ENCODE data around the gene LENG8.

The LENG8 gene

DNA sequence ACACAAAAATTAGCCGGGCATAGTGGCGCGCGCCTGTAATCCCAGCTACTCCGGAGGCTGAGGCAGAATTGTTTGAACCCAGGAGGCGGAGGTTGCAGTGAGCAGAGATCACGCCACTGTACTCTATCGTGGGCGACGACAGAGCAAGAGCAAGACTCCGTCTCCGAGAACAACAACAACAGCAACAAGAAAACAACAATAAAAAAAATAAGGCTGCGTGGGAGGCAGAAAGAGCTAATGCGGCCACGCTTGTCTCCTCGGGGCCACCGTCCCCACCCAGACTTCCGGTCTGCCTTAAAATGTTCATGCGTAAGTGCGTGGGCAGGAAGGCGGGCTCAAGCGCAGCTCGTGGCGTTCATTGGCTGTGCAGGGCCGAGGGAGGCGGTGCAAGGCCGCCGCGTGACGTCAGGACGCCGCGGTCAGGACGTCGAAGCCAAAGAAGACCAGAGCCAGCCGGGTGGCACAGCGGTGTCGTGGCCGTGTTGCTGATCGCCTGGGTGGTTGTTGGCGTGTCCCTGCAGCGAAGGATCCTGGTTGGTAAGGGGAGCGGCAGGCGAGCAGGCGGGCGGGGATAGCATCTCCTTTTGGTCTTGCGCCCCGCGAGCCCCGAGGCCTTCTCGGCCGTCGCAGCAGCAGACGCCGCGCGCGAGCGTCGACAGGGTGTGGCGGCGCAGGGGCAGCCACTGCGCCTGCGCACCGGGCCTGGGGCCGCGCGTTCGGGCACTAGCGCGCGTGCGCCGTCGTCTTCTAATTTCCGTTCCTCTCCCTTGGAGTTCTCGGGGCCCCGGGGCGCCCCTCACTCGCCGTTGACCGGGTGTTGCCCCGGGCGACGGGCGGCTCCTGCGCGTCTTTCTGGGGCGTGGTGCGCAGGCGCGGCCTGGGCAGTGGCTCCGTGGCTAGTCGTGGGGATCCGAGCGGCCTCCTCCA is at the start of gene LENG8:
TSS of gene LENG8 (plus strand) at position 426 of the 927 bp plus-strand sequence. CDS start 2,146 bp downstream, outside the sequence.
- Histone ChIP-seq H3K4me1 (ENCODE audit: control insufficient read depth, insufficient read depth, low read length) (no peaks in the 10 kb centered on the region), H3K9ac (ENCODE audit: low read depth, low read length) (peak within 1 kb of the TSS; percentile 87), H3K36me3 (ENCODE audit: control insufficient read depth, insufficient read depth, low read length) (peaks cover 25% of the 10 kb centered on the region)

DNA sequence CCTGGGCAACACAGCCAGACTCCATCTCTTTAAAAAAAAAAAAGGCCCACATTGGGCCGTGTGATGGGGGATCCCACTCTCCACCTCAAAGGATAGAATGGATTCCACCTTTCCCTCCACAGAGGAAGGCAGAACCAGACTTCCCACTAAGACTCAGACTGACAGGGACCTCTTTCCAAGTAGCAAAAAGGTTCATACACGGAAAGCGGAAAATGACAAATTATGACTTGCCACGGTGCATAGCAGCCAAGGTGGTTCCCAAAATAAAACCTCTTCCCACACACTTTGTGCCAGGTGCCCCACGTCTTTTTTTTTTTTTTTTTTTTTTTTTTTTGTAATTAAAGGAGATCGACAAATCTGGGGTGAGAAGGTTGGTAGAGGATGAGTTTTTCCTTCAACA is 48.1 kb upstream of the LENG8 start:
- Histone ChIP-seq H3K9me3 (ENCODE audit: control insufficient read depth, insufficient read depth, low read length) (no peaks in the 10 kb centered on the region), H3K36me3 (ENCODE audit: control insufficient read depth, insufficient read depth, low read length) (no peaks in the 10 kb centered on the region), H3K27me3 (ENCODE audit: control insufficient read depth, insufficient read depth, low read length) (no peaks in the 10 kb centered on the region), H3K4me3 (ENCODE audit: low read depth, low read length) (no peak overlapping the region), H3K9ac (ENCODE audit: low read depth, low read length) (no peak overlapping the region), H3K4me1 (ENCODE audit: control insufficient read depth, insufficient read depth, low read length) (no peaks in the 10 kb centered on the region)

More for the DNA sequence above, at the start of gene LENG8:
- Histone ChIP-seq H3K4me3 (ENCODE audit: low read depth, low read length) (peak within 1 kb of the TSS; percentile 97), H3K27me3 (ENCODE audit: control insufficient read depth, insufficient read depth, low read length) (no peaks in the 10 kb centered on the region), H3K9me3 (ENCODE audit: control insufficient read depth, insufficient read depth, low read length) (no peaks in the 10 kb centered on the region)

DNA sequence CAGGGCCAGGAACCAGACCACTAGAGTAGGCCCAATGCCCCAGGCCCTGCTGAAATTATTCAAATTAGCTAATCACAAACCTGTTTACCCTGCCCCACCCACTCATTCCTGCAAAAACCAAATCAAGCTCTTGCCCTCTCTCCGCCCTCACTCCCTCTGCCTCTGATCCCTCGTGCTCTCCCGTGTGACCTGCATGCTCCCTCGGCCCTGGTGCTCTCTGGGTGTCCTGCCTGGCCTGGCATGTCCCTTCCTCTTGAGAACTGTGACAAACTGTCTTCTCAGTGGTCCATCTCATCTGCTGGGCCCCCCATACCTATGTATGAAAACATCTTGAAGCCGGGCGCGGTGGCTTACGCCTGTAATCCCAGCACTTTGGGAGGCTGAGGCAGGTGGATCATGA is 45.9 kb upstream of the LENG8 start:
- H3K4me3 ChIP-seq (ENCODE audit: low read depth, low read length): no peak overlapping the region
- H3K36me3 ChIP-seq (ENCODE audit: control insufficient read depth, insufficient read depth, low read length): no peaks in the 10 kb centered on the region
- no peaks in the 10 kb centered on the region for H3K27me3 ChIP-seq (ENCODE audit: control insufficient read depth, insufficient read depth, low read length)
- H3K9ac ChIP-seq (ENCODE audit: low read depth, low read length): no peak overlapping the region
- no peaks in the 10 kb centered on the region for H3K4me1 ChIP-seq (ENCODE audit: control insufficient read depth, insufficient read depth, low read length)
- no peaks in the 10 kb centered on the region for H3K9me3 ChIP-seq (ENCODE audit: control insufficient read depth, insufficient read depth, low read length)

DNA sequence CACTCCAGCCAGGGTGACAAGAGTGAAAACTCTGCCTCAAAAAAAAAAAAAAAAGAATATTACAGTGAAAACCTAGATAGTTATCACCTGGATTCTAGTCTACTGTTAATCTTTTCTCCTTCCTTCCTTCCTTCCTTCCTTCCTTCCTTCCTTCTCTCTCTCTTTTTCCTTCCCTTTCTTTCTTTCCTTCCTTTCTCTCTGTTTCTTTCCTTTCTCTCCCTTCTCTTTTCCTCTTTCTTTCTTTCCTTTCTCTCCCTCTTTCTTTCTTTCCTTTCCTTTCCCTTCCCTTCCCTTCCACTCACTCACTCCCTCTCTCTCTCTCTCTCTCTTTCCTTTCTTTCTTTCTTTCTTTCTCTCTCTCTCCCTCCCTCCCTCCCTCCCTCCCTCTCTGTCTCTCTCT is 43.4 kb upstream of the LENG8 start:
- Histone ChIP-seq H3K4me3 (ENCODE audit: low read depth, low read length) (no peak overlapping the region), H3K4me1 (ENCODE audit: control insufficient read depth, insufficient read depth, low read length) (no peaks in the 10 kb centered on the region), H3K36me3 (ENCODE audit: control insufficient read depth, insufficient read depth, low read length) (no peaks in the 10 kb centered on the region), H3K27me3 (ENCODE audit: control insufficient read depth, insufficient read depth, low read length) (no peaks in the 10 kb centered on the region), H3K9me3 (ENCODE audit: control insufficient read depth, insufficient read depth, low read length) (no peaks in the 10 kb centered on the region), H3K9ac (ENCODE audit: low read depth, low read length) (no peak overlapping the region)

DNA sequence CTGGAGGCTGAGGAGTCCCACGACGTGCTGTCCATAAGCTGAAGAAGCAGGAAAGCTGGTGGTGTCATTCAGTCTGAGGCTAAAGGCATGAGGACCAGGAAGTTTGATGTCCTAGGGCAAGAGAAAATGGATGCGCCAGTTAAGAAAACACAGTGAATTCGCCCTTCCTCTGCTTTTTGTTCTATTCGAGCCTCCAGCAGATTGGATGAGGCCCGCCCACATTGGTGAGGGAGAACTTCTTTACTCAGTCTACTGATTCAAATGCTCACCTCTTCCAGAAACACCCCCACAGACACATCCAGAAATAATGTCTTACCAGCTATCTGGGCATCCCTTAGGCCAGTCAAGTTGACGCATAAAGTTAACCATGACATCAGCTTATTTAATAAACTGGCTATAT is 41.2 kb upstream of the LENG8 start:
- Histone ChIP-seq H3K27me3 (ENCODE audit: control insufficient read depth, insufficient read depth, low read length) (peaks cover under 1% of the 10 kb centered on the region), H3K4me3 (ENCODE audit: low read depth, low read length) (no peak overlapping the region), H3K36me3 (ENCODE audit: control insufficient read depth, insufficient read depth, low read length) (no peaks in the 10 kb centered on the region), H3K9ac (ENCODE audit: low read depth, low read length) (no peak overlapping the region), H3K4me1 (ENCODE audit: control insufficient read depth, insufficient read depth, low read length) (no peaks in the 10 kb centered on the region), H3K9me3 (ENCODE audit: control insufficient read depth, insufficient read depth, low read length) (no peaks in the 10 kb centered on the region)

DNA sequence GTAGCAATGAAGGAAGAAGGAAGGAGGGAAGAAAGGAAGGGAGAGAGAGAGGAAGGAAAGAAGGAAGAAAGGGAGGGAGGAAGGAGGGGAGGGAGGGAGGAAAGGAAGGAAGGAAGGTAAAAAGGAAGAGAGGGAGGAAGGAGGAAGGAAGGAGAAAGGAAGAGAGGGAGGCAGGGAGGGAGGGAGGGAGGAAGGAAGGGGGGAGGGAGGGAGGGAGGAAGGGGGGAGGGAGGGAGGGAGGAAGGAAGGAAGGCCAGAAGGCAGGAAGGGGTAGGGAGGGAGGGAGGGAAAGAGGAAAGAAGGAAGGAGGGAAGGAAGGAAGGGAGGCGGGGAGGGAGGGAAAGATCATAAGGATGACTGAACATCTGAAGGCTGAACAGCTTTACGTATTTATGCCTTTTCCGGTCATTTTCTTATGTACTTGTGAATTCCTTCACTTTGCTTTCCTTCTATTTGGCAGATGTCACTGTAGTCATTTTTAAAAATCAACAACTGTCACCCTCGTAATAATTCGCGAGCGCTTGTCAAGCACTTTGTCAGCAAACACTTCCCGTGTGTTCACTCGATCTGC is 40.5 kb upstream of the LENG8 start:
- Histone ChIP-seq H3K9ac (ENCODE audit: low read depth, low read length) (no peak overlapping the region), H3K4me3 (ENCODE audit: low read depth, low read length) (no peak overlapping the region), H3K36me3 (ENCODE audit: control insufficient read depth, insufficient read depth, low read length) (no peaks in the 10 kb centered on the region), H3K4me1 (ENCODE audit: control insufficient read depth, insufficient read depth, low read length) (no peaks in the 10 kb centered on the region), H3K9me3 (ENCODE audit: control insufficient read depth, insufficient read depth, low read length) (no peaks in the 10 kb centered on the region), H3K27me3 (ENCODE audit: control insufficient read depth, insufficient read depth, low read length) (peaks cover 5% of the 10 kb centered on the region)

DNA sequence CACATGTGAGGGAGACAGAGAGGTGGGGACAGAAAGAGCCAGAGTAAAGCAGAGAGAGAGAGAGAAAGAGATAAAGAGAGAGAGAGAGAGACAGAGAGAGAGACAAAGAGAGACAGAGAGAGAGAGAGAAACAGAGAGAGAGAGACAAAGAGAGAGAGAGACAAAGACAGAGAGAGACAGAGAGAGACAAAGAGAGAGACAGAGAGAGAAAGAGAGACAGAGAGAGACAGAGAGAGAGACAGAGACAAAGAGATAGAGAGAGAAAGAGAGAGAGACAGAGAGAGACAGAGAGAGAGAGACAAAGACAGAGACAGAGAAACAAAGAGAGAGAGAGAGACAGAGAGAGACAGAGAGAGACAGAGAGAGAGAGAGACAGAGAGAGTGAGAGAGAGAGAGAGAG is 38.0 kb upstream of the LENG8 start:
- no peak overlapping the region for H3K4me3 ChIP-seq (ENCODE audit: low read depth, low read length)
- H3K9ac ChIP-seq (ENCODE audit: low read depth, low read length): no peak overlapping the region
- H3K9me3 ChIP-seq (ENCODE audit: control insufficient read depth, insufficient read depth, low read length): peaks cover 7% of the 10 kb centered on the region
- no peaks in the 10 kb centered on the region for H3K4me1 ChIP-seq (ENCODE audit: control insufficient read depth, insufficient read depth, low read length)
- H3K27me3 ChIP-seq (ENCODE audit: control insufficient read depth, insufficient read depth, low read length): peaks cover 21% of the 10 kb centered on the region
- no peaks in the 10 kb centered on the region for H3K36me3 ChIP-seq (ENCODE audit: control insufficient read depth, insufficient read depth, low read length)

DNA sequence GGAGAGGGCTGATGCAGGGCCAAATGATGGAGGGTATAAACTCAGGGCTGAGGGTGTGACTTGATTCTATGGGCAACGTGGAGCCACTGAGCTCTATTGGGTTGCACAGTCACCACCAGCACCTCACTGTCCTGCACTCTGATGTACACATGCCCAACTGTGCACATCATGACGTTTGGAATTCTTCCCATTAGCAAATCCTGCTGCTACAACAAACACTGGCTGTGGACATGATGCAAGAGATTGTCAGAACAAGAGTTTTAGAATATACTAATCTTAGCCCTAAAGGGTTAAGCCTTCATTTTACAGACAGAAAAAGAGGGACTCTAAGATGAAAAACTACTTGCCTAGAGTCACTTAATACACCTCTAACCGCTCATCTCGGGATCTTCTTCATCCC is 36.1 kb upstream of the LENG8 start:
- H3K36me3 ChIP-seq (ENCODE audit: control insufficient read depth, insufficient read depth, low read length): no peaks in the 10 kb centered on the region
- H3K27me3 ChIP-seq (ENCODE audit: control insufficient read depth, insufficient read depth, low read length): peaks cover 23% of the 10 kb centered on the region
- no peak overlapping the region for H3K4me3 ChIP-seq (ENCODE audit: low read depth, low read length)
- H3K4me1 ChIP-seq (ENCODE audit: control insufficient read depth, insufficient read depth, low read length): no peaks in the 10 kb centered on the region
- H3K9me3 ChIP-seq (ENCODE audit: control insufficient read depth, insufficient read depth, low read length): peaks cover 7% of the 10 kb centered on the region
- H3K9ac ChIP-seq (ENCODE audit: low read depth, low read length): no peak overlapping the region

DNA sequence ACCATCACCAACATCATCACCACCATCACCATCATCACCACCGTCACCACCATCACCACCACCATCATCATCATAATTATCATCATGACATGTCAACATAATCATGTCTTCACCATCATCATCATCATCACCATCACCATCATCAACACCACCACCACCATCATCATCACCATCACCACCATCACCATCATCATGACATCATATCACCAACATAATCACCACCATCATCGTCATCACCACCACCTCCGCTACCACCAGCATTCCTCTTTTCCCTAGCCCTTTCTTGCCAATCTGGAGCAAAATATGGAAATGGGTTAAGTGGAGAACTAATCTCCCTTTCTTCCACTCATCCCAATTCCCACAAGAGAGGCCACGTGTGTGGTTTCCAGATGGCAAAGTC is 34.8 kb upstream of the LENG8 start:
- Histone ChIP-seq H3K27me3 (ENCODE audit: control insufficient read depth, insufficient read depth, low read length) (peaks cover 23% of the 10 kb centered on the region), H3K36me3 (ENCODE audit: control insufficient read depth, insufficient read depth, low read length) (no peaks in the 10 kb centered on the region), H3K4me1 (ENCODE audit: control insufficient read depth, insufficient read depth, low read length) (no peaks in the 10 kb centered on the region), H3K9ac (ENCODE audit: low read depth, low read length) (no peak overlapping the region), H3K4me3 (ENCODE audit: low read depth, low read length) (no peak overlapping the region), H3K9me3 (ENCODE audit: control insufficient read depth, insufficient read depth, low read length) (peaks cover 7% of the 10 kb centered on the region)

DNA sequence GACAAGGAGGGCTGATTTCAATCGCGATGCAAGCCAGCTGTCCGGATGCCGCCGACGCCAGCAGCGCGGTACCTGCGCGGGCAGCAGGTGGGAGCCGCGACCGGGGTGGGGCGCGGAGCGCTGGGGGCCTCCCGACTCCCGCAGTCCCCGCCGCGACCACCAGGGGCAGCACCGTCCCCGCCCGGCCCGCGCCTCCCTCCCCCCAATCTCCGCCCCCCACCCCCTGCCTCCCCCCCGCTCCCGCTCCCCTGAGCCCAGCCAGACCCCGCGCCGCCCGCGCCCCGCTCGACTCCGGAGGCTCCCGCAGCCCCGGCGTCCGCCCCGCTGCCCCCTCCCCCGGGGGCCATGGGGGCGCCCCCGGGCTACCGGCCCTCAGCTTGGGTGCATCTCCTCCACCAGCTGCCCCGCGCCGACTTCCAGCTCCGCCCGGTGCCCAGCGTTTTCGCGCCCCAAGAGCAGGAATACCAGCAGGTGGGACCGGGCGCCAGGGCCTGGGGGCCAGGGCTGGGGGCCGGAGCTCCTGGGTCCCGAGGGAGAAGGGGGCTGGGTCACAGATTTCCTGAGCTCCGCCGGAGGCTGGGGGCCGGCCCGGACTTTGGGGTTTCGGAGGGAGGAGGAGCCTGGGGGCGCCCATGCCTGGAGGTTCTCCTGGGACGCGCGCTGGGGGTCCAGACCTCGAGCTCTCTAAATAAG is 33.6 kb upstream of the LENG8 start, which contains the start of gene TTYH1:
TSS of gene TTYH1 (plus strand) at position 257 of the 693 bp plus-strand sequence. CDS start at position 346, 89 bp downstream.
- no peaks in the 10 kb centered on the region for H3K36me3 ChIP-seq (ENCODE audit: control insufficient read depth, insufficient read depth, low read length)
- peaks cover 23% of the 10 kb centered on the region for H3K27me3 ChIP-seq (ENCODE audit: control insufficient read depth, insufficient read depth, low read length)
- peaks cover 9% of the 10 kb centered on the region for H3K4me1 ChIP-seq (ENCODE audit: control insufficient read depth, insufficient read depth, low read length)
- peak within 1 kb of the TSS; percentile 37 for H3K9ac ChIP-seq (ENCODE audit: low read depth, low read length)
- H3K4me3 ChIP-seq (ENCODE audit: low read depth, low read length): peak within 1 kb of the TSS; percentile 71
- H3K9me3 ChIP-seq (ENCODE audit: control insufficient read depth, insufficient read depth, low read length): peaks cover 7% of the 10 kb centered on the region

DNA sequence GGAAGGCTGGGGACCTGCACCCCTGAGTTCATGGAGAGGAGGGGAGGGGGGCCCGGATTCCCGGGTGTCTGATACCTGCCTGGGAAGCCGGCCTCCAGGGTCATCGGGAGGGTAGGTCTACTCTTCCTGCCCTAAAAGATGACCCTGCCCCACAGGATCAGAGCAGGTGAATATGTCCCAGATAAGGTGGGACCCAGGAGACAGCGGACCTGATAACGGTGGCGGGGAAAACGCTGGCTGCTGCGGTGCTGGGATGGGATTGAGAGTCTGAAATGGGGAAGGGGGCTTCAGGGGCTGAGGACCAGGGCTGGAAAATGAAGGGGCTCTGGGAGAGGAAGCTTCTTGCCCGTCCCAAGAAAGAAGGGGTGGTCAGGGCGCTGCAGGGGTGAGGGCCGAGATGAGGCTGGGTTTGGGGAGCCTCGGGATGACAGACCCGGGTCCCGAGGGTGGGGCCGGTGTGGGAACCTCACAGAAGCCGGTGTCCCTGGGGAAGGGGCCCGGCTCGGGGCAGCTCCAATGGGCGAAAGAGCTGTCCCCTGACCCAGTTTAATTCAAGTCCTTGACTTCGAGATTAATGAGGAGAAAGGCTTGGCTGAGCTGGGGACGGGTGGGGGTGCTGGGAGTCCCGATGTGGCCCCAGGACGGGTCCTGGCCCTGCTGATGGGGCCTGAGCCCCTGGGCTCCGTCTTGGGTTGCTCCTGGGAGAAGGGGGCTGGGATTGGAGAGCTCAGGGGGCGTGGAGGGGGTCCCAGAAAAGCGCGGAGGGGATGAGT is 32.9 kb upstream of the LENG8 start:
- H3K36me3 ChIP-seq (ENCODE audit: control insufficient read depth, insufficient read depth, low read length): no peaks in the 10 kb centered on the region
- peak overlapping the region; percentile 37 for H3K9ac ChIP-seq (ENCODE audit: low read depth, low read length)
- H3K9me3 ChIP-seq (ENCODE audit: control insufficient read depth, insufficient read depth, low read length): peaks cover 7% of the 10 kb centered on the region
- H3K4me1 ChIP-seq (ENCODE audit: control insufficient read depth, insufficient read depth, low read length): peaks cover 9% of the 10 kb centered on the region
- H3K4me3 ChIP-seq (ENCODE audit: low read depth, low read length): peak overlapping the region; percentile 71
- peaks cover 23% of the 10 kb centered on the region for H3K27me3 ChIP-seq (ENCODE audit: control insufficient read depth, insufficient read depth, low read length)
